NCI-H2081 (cell line): ENCODE results near the gene IDH3A.
"Not testable (repeated sequence)": the region's sequence is repeated elsewhere in the genome, so short reads cannot be mapped to it uniquely, and the experiment has no call there.

Source experiments
- DNase-seq, 2 experiments: peaks; one replicate each; lab custom pipeline; 2025; lab: John Stamatoyannopoulos, UW

IDH3A gene

DNA sequence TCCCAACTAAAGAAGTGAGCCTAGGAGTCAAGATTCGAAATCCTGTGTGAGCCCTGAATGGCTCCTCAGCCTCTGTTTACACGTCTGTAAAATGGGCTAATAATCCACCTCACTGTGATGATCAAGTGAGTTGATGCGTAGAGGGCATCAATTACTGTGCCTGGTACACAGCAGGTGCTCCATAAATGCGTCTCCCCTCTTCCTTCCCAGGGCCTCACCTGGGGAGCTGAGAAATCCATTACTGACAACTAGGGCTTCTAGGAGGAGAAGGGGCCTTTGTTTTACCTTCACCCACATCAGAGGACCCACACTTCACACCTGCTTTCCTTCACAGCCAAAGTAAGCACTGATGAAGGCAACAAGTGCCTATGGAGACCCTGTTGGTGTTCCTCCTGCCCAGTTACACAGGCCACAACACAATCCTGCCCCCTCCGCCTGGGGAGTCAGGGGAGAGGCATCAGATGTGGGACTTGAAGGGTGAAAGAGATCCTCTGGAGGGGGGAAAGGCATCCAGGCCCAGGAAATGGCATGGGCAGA, 19.3 kb upstream of the IDH3A start:
- DNase-seq = no peak

DNA sequence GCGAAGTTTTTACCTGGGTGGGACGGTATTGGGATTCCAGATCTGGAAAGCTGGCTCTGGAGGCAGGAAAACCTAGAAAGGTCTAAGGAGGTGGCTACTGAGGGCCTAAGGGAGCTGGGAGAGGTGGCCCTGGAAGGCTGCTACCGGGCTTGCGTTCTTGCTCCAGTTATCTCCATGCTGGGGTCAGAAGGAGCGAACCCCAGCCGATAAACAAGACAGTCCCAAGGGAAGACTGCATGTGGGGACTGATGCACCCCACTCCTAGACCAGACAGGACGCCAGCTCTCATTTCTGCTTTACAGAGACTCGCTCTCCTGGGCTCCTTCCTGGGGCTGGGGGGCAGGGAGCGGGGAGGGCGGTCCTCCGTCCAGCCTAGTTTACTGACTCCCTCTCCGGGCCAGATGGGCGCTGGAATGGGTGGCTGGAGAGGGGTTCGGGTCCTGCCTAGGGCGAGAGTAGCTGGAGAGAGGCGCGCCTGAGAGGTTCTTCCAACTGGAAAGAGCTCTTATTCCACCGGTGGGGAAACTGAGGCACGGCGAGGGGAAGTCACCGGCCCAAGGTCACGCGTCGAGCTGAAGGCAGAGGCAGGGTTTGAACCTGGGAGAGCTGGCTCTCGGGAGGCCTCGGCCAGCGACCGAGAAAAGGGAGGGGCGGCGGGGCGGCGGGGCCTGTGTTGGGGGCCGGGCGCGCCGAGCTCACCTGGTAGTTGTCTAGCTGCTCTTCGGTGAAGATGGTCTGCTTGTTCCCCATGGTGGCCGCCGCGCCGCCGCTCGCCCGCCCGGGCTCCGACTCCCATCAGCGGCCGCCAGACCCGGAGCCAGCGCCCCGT, 18.5 kb upstream of the IDH3A start:
- no peak for DNase-seq

DNA sequence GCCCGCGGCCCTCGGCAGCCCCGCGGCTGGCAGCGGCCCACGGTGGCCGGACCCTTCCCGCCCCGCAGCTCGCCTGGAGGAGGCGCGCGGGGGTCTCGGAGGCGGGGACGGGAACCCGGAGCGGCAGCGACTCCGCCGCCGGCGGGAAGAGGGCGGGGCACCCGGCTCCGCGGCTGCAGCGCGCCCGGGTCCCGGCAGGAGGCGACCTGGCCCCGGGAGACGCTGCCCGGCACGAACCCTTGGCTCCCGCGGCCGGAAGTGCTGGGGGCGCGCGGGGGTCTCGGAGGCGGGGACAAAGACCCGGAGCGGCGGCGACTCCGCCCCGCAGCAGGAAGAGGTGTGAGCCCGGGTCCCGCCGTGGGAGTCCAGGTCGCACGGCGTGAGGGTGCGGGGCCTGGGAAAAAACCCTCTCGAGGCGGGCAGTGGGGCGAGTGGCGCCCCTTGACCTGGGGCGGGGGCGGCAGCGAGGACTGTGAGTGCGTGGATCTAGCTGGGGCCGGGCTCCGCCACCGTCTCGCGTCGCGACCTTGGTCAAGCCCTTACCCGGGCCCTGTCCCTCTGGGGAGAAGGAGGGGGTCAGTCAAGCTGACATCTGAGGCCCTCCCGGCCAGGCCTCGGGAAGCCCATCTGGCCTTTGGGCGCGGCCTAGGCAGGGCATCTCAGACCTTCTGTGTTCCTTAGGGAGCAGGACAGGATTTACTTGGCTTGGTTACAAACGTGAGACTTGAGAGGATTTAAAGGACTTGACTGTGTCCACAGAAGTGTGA, 17.7 kb upstream of the IDH3A start, which contains the start of gene CIB2:
TSS of gene CIB2 (minus strand) at position 151 of the 767 bp plus-strand sequence. CDS start 230 bp downstream, outside the sequence.
- DNase-seq = peak; percentile 52 to 65

DNA sequence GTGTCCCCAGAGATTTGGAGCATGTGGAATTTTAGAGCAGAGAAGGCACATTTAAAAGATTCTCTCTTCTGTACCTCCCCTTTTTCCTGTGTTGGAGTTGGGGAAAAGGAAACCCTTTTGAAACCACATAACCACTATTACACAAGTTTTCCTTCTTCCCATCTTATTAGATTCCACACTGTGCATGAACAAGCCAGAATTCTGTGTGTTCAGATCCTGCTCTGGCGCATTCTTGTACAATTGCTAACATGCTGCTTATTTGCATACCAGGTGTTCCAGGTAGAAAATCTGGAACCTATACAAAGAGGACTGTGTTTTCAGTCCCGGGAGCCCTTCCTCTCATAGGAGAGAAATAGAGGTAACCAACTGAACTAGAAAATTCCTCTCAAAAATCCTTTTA, 15.4 kb upstream of the IDH3A start:
- no peak for DNase-seq

DNA sequence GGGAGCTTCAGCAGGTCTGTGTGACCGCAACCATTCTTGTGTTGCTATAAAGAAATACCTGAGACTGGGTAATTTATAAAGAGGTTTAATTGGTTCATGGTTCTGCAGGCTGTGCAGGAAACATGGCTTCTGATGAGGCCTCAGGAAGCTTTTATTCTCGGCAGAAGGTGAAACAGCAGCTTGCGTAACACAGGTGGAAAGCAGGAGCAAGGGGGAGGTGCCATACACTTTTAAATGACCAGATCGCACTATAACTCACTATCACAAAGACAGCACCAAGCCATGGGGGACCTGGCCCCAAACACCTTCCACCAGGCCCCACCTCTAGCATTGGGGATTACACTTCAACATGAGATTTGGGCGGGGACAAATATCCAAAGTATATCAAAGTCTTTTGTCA, 9.6 kb upstream of the IDH3A start:
- no peak for DNase-seq

DNA sequence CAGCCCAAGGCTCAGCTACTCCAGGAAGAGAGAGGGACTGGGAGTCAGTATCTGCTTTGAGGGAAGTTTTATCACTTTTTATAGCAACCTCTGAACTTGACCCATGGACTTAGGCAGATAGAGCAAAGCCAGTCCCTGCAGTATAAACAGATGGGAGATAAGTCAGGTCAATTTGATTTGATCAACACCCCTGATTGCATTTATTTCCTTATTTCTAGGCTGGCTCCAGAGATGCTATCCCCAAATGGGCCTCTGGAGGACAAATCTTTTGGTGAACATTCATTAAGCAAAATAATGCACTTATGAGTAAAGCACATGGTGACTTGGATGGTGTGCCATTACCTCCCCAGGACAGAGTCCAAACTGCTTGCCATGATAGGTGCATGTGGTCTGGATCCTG, 8.9 kb upstream of the IDH3A start:
- DNase-seq = no peak

DNA sequence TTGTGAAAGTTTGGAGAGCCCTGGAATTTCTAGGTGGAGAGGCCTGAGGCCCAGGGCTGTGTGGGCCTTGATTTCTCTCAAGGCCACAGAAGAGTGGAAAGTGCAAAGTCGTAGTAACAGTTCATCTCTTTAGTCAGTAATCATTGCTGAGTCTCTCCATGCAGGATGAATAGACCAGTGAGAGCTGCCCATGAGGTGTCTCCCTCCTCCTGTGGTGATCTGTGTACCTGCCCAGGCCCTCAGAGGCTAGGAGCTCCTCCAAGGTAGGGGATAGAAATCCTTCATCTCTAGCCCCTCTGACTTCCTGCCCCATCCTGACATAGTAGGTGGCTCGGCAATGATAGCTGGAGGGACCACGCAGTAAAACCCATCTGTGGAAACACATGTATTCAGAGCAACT, 6.8 kb upstream of the IDH3A start:
- DNase-seq = no peak

DNA sequence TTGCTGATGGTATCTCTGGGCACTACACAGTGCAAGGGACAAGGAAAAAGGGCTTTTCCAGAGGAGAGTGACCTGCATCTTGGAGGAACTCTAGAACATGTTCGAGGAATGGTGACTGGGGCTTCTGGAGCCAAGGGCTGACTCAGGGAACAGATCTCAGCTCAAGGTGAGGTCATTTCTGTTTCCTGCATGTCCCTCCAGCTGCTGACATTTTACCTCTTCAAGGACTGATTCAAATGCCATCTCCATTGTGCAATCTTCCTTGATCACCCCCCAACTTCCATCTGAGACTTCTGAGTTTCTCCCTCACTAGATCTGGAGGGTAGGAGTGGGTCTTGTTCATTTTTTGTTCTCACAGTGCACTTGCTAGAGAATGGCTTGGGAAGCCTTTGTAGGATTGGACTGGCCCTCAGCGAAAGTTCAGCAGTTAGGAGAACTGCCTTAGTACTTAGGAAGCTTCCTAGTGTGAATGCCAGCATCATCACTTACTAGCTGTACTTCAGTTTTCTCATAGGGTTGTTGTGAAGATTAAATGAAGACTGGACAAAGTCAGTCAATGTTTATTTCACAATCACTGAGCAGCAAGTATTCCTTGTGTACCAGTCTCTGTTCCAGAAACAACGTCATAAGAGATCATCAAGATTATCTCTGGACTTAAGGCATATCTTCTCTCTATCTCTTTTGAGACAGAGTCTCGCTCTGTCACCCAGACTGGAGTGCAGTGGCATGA, 2.6 kb upstream of the IDH3A start:
- no peak for DNase-seq

DNA sequence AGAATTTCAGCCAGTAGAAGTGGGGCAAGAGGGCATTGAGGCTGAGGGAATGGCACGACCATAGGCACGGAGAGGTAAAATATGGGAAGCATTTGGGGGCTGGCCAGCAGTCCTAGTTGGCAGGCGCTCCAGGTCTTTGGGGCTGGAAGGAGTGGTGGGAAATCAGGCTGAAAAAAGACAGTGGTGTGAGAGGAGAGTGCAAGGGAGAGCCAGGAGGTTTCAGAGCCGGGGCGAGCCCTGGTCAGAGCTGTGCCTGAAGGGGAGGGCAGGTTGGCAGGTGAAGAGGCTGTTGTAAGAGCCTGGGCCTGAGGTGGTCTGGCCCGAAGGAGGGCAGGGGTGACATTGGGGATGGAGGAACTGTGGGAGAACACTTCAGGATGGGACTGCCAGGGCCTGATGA, 1.6 kb upstream of the IDH3A start:
- no peak for DNase-seq

DNA sequence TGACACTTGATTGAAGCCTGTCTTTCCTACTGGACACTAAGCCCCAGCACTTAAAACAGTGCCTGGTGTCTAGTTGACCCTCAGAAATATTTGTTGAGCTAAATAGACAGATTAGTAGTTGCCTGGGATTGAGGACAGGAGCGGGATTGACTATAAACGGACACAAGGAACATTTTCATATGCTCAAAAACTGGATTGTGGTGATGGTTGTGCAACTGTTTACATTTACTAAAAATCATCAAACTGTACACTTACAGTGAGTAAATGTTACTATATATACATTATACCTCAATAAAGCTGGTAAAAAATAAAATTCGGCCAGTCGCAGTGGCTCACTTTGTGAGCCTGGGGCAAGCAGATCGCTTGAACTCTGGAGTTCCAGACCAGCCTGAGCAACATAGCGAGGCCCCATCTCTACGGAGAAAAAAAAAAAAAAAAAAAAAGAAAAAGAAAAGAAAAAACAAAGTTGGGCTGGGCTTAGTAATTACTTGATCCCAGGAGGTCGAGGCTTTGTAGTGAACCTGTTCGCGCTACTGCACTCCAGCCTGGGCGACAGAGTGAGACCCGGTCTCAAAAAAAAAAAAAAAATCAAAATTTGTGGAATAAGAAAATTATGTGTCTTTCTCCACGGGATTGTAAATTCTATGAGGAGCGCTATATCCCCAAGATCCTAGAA, 632 bp upstream of the IDH3A start:
- no peak for DNase-seq

DNA sequence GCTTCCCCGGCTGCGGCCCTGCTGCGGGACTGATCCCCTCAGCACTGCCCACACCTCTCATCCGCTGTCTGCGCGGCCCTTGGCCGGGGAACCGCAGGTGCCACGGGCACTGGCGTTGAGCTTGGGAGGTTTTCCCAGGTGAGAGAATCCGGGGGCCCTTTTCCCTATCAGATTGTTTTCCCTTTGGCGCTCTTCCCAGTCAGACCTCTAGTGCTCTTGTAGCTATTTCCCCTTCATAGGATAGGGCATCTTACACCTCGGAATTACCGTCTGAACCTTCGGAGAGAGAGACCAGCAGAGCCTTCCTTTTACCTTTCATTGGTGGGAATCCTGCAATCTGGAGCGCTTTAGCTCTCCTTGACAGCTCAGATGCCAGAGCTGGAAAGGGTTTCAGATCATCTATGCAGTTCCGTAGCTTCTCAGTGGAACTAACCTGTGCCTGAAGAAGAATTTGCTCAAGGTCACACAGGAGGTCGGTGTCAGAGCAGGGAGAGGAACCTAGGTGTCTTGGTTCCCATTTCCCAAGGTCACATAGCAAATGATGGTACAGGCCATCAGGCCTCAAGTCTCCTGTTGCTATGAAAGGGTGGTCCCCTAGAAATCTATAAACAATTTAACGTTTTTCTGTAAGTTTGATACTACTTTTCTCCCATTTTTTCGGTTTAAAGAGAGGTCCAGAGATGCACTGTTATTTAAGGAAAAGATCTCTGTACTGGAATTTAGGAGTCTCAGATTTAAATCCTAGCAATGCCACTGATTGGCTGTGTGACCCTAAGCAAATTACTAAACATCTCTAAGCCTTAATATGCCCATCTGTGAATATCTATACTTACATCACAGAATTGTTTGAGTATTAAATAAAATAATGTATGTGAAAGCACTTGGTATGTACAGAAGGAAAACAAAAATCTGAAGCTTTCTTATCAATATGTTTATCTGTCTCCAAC, 916 bp downstream of the IDH3A start:
- DNase-seq = peak; percentile 30 to 67

DNA sequence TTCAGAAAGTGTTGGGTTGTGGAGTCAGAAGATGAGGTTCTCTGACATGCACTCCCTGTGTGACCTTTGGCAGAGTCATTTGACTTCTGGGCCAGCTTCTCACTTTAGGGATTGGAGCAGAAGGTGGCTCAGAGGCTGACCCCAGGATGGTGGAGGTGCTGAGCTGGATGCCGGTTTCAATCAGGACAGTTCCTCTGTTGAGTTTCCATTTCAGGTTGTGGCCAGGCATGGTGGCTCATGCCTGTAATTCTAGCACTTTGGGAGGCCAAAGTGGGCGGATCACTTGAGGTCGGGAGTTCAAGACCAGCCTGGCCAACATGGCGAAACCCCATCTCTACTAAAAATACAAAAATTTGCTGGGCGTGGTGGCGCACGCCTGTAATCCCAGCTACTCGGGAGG, 1.9 kb downstream of the IDH3A start:
- not testable (repeated sequence) for DNase-seq

DNA sequence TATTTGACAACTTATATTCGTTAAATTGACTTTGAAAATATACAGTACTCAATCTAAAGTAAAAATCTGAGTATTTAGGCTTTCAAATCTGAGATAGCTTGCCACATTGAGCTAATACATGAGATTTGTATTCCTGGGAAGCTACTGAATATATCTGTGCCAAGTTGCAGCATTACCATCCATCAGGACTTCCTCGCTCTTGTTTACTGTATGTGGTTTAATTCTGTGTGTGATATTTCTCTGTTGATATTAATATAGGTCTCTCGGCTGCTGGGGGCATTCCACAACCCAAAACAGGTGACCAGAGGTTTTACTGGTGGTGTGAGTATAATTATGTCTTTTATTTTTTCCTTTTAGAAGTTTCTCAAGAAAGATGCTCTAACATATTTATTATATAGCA, 5.8 kb downstream of the IDH3A start:
- DNase-seq = no peak

DNA sequence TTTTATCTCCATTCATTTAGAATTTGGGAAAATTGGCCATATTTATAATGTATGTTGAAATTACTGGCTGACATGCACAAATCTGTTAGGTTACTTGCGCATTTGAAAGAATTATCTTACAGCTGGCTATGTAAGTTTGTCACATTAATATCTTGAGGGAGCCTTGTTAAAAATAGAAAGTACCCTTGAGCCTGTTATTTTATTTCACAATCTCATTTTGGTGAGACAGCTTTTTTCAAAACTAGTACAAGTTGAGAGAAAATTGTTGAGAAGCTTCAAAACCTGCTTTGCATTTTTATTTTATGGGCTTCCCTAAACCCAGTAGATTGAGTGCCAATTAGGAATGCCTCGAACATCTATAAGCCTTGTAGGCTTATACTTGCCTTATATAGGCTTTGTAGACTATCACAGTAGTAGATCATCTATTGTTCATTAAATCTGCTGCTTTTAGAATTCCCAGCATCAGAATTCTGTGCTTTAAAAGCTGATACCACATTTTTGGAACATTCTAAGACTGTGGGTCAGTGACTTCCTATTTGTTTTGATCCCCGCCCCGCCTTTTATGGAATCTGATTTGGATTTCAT, 6.3 kb downstream of the IDH3A start:
- DNase-seq = no peak

DNA sequence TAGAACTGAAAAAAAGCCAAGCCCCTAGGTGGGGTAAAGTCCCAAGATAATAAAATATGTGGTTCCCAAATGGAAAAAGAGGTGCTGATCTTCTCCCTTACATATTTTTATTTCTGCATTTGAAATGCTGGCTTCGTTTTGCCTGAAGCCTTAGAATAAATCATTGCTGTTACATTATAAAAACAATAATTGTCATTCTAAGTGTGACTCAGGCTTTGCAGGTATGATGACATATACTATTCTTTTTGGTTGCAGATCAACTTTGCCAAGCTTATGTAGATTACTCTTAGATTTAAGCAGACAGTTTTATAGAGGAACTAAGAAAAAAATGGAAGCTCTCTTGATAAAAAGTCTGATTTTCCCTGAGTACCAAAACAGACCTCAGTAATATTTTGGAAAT, 7.5 kb downstream of the IDH3A start:
- DNase-seq = no peak

DNA sequence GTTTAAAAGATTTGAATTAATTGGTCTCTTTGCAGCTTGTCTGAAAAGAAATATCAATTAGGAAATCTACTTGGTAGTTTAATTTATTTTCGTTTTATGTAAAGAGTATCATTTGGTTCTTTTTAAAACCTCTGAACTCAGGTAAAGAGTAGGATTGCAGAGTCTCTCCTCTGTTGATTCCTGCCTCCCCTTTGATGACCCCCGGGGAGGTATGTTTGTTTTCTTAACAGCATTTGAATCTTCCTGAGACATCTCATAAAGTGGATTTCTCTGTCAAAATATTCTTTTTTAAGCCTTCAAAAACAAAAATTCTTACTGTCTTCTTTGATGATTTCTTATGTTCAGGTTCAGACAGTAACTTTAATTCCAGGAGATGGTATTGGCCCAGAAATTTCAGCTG, 8.0 kb downstream of the IDH3A start:
- DNase-seq = no peak

DNA sequence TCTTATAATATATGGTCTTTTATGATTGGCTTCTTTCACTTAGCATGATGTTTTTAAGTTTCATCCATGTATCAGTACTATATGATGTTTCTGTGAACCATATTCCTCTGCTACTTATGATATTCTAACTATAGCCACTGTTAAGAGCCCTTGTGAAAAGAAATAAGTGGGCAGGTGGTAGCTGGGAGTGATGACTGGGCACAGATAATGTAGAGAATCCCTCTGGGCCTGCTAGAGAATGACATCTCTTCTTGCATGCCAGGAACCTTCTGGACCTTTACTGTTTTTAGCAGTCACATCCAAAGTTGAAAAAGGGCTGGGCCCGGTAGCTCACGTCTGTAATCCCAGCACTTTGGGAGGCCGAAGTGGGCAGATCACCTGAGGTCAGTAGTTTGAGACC, 10.2 kb downstream of the IDH3A start:
- no peak for DNase-seq

DNA sequence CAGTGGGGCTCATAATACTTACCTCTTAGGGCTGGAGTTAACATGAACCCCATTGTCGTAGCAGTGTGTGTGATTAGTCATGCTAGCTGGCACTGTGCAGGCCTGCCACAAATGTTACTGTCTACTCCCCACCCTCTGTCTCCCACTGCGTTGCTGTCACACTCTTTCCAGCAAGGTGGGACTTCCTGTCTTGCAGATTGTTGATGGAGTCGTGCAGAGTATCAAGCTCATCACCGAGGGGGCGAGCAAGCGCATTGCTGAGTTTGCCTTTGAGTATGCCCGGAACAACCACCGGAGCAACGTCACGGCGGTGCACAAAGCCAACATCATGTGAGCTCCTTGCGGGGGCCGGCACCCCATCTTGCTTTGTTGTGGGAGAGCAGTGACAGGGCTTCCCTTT, 12.9 kb downstream of the IDH3A start:
- no peak for DNase-seq

DNA sequence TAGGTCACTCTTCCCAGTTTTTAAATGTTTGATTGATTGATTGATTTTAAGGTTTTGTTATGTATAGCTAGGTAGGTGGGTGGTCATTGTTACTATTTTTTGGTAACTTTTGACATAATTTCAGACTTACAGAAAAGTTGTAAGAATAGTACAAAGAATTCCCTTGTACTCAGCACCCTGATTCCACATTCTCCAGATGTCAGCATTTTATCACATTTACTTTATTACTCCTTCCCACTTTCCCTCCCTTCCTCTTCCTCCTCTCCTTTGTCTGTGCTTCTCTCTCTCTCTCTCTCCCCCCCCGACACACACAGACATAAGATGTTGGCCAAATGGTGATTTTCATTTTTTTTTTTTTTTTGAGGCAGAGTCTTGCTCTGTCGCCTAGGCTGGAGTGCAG, 14.8 kb downstream of the IDH3A start:
- no peak for DNase-seq

DNA sequence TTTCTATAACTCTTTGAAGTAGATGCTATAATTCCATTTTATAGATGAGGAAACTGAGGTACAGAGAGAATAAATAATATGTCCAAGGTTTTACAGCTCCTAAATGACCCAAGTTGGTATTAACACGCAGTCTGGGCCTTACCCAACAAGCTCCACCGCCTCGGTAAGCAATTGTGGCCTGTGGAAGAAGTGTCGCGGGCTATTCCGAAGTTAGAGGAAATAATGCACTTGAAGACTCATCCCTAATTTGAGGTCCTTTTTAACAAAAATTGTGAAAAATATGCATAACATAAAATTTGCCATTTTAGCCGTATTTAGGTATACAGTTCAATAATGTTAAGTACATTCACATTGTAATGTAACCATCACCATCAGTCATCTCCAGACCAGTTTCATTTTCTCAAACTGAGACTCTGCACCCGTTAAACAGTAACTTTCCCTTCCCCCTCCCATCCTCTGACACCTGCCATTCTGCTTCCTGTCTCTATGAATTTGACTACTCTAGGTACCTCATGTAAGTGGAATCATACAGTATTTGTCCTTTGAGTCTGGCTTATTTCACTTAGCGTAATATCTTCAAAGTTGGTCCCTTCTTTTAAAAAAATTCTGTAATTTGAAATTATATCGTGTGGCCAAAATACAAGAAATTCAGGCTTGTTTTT, 18.2 kb downstream of the IDH3A start:
- DNase-seq = no peak
